ENCODE measurements around the gene CRACR2A.

The CRACR2A gene

DNA sequence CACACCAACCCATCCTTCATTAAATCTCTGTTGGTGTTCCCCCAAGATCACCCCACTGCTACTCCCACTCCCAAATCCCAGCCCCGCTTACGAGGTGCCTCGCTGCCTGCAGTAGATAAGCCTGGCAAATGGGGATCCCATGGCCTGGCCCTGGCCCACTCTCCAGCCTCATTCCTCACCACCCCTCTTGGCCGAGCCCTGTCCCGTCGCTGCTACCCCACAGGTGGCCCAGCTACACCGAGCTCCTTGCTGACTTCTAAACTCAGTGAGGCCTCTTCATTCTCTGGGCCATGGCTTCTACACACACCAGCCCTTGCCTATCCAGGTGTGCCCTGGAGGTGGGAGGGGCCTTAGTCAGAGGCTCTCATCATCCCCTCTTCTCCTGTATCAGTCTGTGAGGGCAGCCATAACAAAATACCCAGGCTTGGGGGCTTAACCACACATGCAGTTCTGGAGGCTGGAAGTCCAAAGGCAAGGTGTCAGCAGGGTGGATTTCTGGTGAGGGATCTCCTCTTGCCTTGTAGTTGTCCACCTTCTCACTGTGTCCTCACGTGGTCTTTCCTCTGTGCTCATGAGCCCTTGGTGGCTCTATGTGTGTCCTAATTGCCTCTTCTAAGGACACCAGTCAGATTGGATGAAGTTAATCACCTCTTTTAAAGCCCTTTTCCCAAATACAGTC, 169.1 kb downstream of the CRACR2A start:
- TF ChIP-seq, protein P1, sequence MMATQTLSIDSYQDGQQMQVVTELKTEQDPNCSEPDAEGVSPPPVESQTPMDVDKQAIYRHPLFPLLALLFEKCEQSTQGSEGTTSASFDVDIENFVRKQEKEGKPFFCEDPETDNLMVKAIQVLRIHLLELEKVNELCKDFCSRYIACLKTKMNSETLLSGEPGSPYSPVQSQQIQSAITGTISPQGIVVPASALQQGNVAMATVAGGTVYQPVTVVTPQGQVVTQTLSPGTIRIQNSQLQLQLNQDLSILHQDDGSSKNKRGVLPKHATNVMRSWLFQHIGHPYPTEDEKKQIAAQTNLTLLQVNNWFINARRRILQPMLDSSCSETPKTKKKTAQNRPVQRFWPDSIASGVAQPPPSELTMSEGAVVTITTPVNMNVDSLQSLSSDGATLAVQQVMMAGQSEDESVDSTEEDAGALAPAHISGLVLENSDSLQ (IDR thresholded peaks at IDR 0.05), result no peak
- TF ChIP-seq SP1 (IDR thresholded peaks at IDR 0.05) (no peak), TARDBP (IDR thresholded peaks at IDR 0.05) (no peak), LEF1 (IDR thresholded peaks at IDR 0.05; ENCODE audit: borderline replicate concordance) (no peak), FOXM1 (IDR thresholded peaks at IDR 0.05; ENCODE audit: borderline replicate concordance) (no peak), BHLHE40 (IDR thresholded peaks at IDR 0.05; ENCODE audit: borderline replicate concordance) (no peak), FOXK2 (IDR thresholded peaks at IDR 0.05) (no peak), ARNT (IDR thresholded peaks at IDR 0.05) (no peak), L3MBTL2 (conservative IDR thresholded peaks at IDR 0.05) (no peak), NFRKB (IDR thresholded peaks at IDR 0.05) (no peak), HDGF (IDR thresholded peaks at IDR 0.05; ENCODE audit: borderline replicate concordance) (no peak), ZNF384 (IDR thresholded peaks at IDR 0.05) (no peak), FOXA1 (IDR thresholded peaks at IDR 0.05) (no peak)
- ChIA-PET CTCF (no interaction called here), POLR2A (no interaction called here)
- DNase-seq (ENCODE audit: extremely low spot score), result no peak

GRCh38 chr12:3580094-3580749, 172.7 kb downstream of the CRACR2A start:
- CTCF ChIA-PET, result no interaction called here
- POLR2A ChIA-PET, result no interaction called here
- no peak for TF ChIP-seq ELF4 (IDR thresholded peaks at IDR 0.05)
- TF ChIP-seq, protein P1 (IDR thresholded peaks at IDR 0.05), result no peak
- TF ChIP-seq FOXM1 (IDR thresholded peaks at IDR 0.05; ENCODE audit: borderline replicate concordance), result no peak
- no peak for TF ChIP-seq L3MBTL2 (conservative IDR thresholded peaks at IDR 0.05)
- TF ChIP-seq FOXA1 (IDR thresholded peaks at IDR 0.05), result no peak
- TF ChIP-seq LEF1 (IDR thresholded peaks at IDR 0.05; ENCODE audit: borderline replicate concordance), result no peak
- TF ChIP-seq ZNF384 (IDR thresholded peaks at IDR 0.05), result no peak
- TF ChIP-seq SUZ12 (IDR thresholded peaks at IDR 0.05), result no peak
- TF ChIP-seq NFRKB (IDR thresholded peaks at IDR 0.05), result no peak
- no peak for TF ChIP-seq HDGF (IDR thresholded peaks at IDR 0.05; ENCODE audit: borderline replicate concordance)
- TF ChIP-seq BHLHE40 (IDR thresholded peaks at IDR 0.05; ENCODE audit: borderline replicate concordance), result no peak
- no peak for TF ChIP-seq FOXK2 (IDR thresholded peaks at IDR 0.05)
- TF ChIP-seq CTBP1 (IDR thresholded peaks at IDR 0.05; ENCODE audit: borderline replicate concordance), result no peak
- no peak for TF ChIP-seq TARDBP (IDR thresholded peaks at IDR 0.05)
- TF ChIP-seq SP1 (IDR thresholded peaks at IDR 0.05), result no peak
- TF ChIP-seq ARNT (IDR thresholded peaks at IDR 0.05), result no peak
- no peak for DNase-seq (ENCODE audit: extremely low spot score)

GRCh38 chr12:3579446-3580093, 173.3 kb downstream of the CRACR2A start:
- TF ChIP-seq ZNF384 (IDR thresholded peaks at IDR 0.05) (no peak), SUZ12 (IDR thresholded peaks at IDR 0.05) (no peak), SP1 (IDR thresholded peaks at IDR 0.05) (no peak), FOXK2 (IDR thresholded peaks at IDR 0.05) (no peak)
- ChIA-PET CTCF (no interaction called here), POLR2A (no interaction called here)
- DNase-seq (ENCODE audit: extremely low spot score), result no peak

- ChIA-PET POLR2A (no interaction called here), CTCF (no interaction called here)
- TF ChIP-seq TARDBP (IDR thresholded peaks at IDR 0.05), result no peak
- DNase-seq (ENCODE audit: extremely low spot score), result no peak
Observed at GRCh38 chr12:3578557-3578956, 174.4 kb downstream of the CRACR2A start.

- no peak for DNase-seq (ENCODE audit: extremely low spot score)
- ChIA-PET POLR2A (no interaction called here), CTCF (no interaction called here)
- TF ChIP-seq SUZ12 (IDR thresholded peaks at IDR 0.05), result no peak
Observed at GRCh38 chr12:3576891-3577290, 176.0 kb downstream of the CRACR2A start.

- no peak for DNase-seq (ENCODE audit: extremely low spot score)
- ChIA-PET CTCF (no interaction called here), POLR2A (no interaction called here)
- no peak for TF ChIP-seq CTBP1 (IDR thresholded peaks at IDR 0.05; ENCODE audit: borderline replicate concordance)
- TF ChIP-seq SP1 (IDR thresholded peaks at IDR 0.05), result no peak
- TF ChIP-seq FOXK2 (IDR thresholded peaks at IDR 0.05), result no peak
Observed at GRCh38 chr12:3574986-3575385, 177.9 kb downstream of the CRACR2A start.

DNA sequence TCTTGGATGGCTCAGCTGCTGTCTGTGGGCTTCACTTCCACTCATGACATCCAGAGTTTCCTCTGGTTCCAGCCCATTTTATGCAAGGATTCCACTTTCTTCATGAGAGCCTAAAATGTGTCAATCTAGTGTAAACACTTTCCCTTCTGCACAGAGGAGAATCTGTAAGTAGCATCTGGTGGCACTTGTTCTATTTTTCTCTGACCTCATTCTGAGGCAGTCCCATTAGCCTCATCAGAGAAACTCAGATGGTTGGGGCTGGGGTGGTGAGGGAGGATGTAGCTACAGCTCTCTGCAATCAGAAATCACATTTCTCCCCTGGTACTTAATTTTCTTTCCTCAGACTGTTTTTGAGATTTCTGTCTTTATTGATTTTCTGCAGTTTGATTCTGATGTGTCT, 180.3 kb downstream of the CRACR2A start:
- TF ChIP-seq, protein P1 (IDR thresholded peaks at IDR 0.05), result no peak
- no peak for TF ChIP-seq ELF4 (IDR thresholded peaks at IDR 0.05)
- no peak for TF ChIP-seq ZNF384 (IDR thresholded peaks at IDR 0.05)
- TF ChIP-seq SUZ12 (IDR thresholded peaks at IDR 0.05), result no peak
- no peak for TF ChIP-seq FOXM1 (IDR thresholded peaks at IDR 0.05; ENCODE audit: borderline replicate concordance)
- TF ChIP-seq LEF1 (IDR thresholded peaks at IDR 0.05; ENCODE audit: borderline replicate concordance), result no peak
- POLR2A ChIA-PET, result no interaction called here
- CTCF ChIA-PET, result interaction anchor here (0.9 kb wide), 1 partner anchor 273 kb away, joined by 4 read pairs; no protein-coding TSS in a partner anchor
- no peak for DNase-seq (ENCODE audit: extremely low spot score)

Data from HEK293T (cell line).